K562 (cell line): Measurements from ENCODE around the gene DCDC2. TPM values are rescaled to one million over a fixed set of nuclear protein-coding genes. Genes with fewer than 3 reads are reported as not detected.
A peak's percentile ranks its signal among the peaks of the same experiment; 100 is the strongest.

Experiments used
- ARNT ChIP-seq, 2 experiments: fragments of 450-650 bp; IDR thresholded peaks; 2 replicates each; pipeline ENCODE4 v1.6.1; 2016; ENCODE audit warnings: mild to moderate bottlenecking in 1 of 2
- BMI1 ChIP-seq: fragments of 150-350 bp; IDR thresholded peaks from 2 replicates; pipeline ENCODE4 v1.6.1; 2014; ENCODE audit warnings: low read length
- E4F1 ChIP-seq: fragments of 250-450 bp; sonication (Bioruptor Pico); IDR thresholded peaks from 2 replicates; pipeline ENCODE4 v1.5.0; 2021; ENCODE audit warnings: mild to moderate bottlenecking, borderline replicate concordance
- GMEB1 ChIP-seq: fragments of 250-450 bp; sonication (Bioruptor Pico); IDR thresholded peaks from 2 replicates; pipeline ENCODE4 v1.4.0; 2020; ENCODE audit warnings: mild to moderate bottlenecking
- RFX1 ChIP-seq: fragments of 450-650 bp; IDR thresholded peaks from 2 replicates; pipeline ENCODE4 v1.6.1; 2016; ENCODE audit warnings: mild to moderate bottlenecking, moderate library complexity
- SMC3 ChIP-seq: conservative IDR thresholded peaks from 2 replicates; pipeline ENCODE4 v1.6.1; 2011; ENCODE audit warnings: low read depth, low read length, improper control_type of control experiment; ENCODE audit not compliant: insufficient read depth
- SNIP1 ChIP-seq: fragments of 450-650 bp; IDR thresholded peaks from 2 replicates; pipeline ENCODE4 v1.7.1; 2017; ENCODE audit warnings: low read depth, mild to moderate bottlenecking
- TEAD1 ChIP-seq, 2 experiments: fragments of 450-650 bp in 1 of 2; sonication (generic) in 1 of 2; formaldehyde crosslinking; IDR thresholded peaks; 2 replicates each; pipeline versions ENCODE4 v1.4.0 to v1.8.0; 2020 to 2022; ENCODE audit warnings: mild to moderate bottlenecking in 2 of 2, missing genetic modification reagents in 1 of 2
- TFAM ChIP-seq: fragments of 250-450 bp; sonication (Bioruptor Pico); conservative IDR thresholded peaks from 2 replicates; pipeline ENCODE4 v1.5.0; 2021; ENCODE audit warnings: mild to moderate bottlenecking, moderate library complexity
- polyA plus RNA-seq, 8 experiments: library from polyadenylated mRNA; depleted of rRNA in 4 of 8; stranded (reverse) in 5 of 8; unstranded in 3 of 8; fragments of >200 nt; fragmentation: Nextera tagmentation in 2 of 8; fragmentation: Illumina TruSeq in 1 of 8; extraction: Ambion mirVana in 2 of 8; extraction: Trizol in 1 of 8; gene quantifications; 2 replicates each; pipeline versions ENCODE4 v1.2.1 to v1.2.3, GENCODE V29; 2011 to 2014; ENCODE audit warnings: inconsistent platforms in 1 of 8, missing spikeins in 1 of 8
- total RNA-seq, 7 experiments: library from RNA; depleted of rRNA in 6 of 7; stranded (reverse); fragments of >200 nt in 6 of 7; fragmentation: Illumina TruSeq in 2 of 7; extraction: Trizol in 2 of 7; gene quantifications; 2 replicates each; pipeline versions ENCODE4 v1.2.1 to v1.2.3, GENCODE V29; 2011 to 2021; ENCODE audit warnings: low replicate concordance in 1 of 7
- TF ChIP-seq, protein P1 (sequence below): fragments of 450-650 bp; IDR thresholded peaks from 2 replicates; pipeline ENCODE4 v1.6.1; 2018; ENCODE audit not compliant: partially characterized antibody
- TF ChIP-seq, protein P2 (sequence below): IDR thresholded peaks from 2 replicates; pipeline ENCODE4 v1.6.1; 2011; ENCODE audit not compliant: insufficient read length; ENCODE audit errors: extremely low read depth

Gene DCDC2
- total and polyA plus RNA-seq, 9 of the 15 experiments (the other 6 are each of a cell fraction or from before 2014, with no cell fraction given): 0.04 TPM; not detected in 8

DNA sequence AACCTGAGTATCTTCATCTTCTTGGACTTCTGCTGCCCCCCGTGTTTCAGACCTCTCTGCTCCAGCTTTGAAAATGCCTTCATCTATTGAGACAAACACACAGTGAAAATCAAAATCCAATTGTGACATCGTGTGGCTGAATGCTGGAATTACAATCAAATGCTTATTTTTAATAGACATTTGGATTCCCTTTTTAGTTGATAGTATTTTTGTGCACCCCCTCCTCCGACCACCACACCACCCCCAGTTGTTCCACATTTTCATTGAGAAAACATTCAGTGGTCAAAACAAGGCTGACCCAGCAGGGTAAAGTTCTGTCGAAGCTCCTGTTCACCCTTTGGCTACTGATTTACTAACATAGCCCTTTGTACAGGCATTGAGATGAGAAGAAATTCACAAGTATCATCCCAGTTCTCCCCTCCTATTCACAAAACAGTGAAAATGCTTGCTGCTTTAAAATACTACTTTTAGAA, 152.8 kb downstream of the DCDC2 start (continued):
- TF ChIP-seq, protein P1, sequence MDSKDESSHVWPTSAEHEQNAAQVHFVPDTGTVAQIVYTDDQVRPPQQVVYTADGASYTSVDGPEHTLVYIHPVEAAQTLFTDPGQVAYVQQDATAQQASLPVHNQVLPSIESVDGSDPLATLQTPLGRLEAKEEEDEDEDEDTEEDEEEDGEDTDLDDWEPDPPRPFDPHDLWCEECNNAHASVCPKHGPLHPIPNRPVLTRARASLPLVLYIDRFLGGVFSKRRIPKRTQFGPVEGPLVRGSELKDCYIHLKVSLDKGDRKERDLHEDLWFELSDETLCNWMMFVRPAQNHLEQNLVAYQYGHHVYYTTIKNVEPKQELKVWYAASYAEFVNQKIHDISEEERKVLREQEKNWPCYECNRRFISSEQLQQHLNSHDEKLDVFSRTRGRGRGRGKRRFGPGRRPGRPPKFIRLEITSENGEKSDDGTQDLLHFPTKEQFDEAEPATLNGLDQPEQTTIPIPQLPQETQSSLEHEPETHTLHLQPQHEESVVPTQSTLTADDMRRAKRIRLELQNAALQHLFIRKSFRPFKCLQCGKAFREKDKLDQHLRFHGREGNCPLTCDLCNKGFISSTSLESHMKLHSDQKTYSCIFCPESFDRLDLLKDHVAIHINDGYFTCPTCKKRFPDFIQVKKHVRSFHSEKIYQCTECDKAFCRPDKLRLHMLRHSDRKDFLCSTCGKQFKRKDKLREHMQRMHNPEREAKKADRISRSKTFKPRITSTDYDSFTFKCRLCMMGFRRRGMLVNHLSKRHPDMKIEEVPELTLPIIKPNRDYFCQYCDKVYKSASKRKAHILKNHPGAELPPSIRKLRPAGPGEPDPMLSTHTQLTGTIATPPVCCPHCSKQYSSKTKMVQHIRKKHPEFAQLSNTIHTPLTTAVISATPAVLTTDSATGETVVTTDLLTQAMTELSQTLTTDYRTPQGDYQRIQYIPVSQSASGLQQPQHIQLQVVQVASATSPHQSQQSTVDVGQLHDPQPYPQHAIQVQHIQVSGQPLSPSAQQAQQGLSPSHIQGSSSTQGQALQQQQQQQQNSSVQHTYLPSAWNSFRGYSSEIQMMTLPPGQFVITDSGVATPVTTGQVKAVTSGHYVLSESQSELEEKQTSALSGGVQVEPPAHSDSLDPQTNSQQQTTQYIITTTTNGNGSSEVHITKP: no peak
- TF ChIP-seq SMC3 (peak; percentile 63), SNIP1 (no peak), E4F1 (CRISPR knock-in tag) (no peak), ARNT (IDR thresholded peaks at IDR 0.05) (no peak), RFX1 (no peak), BMI1 (no peak), GMEB1 (CRISPR knock-in tag) (no peak), TEAD1 (CRISPR knock-in tag; IDR thresholded peaks at IDR 0.05) (no peak), TFAM (CRISPR knock-in tag) (no peak)
- TF ChIP-seq, protein P2, sequence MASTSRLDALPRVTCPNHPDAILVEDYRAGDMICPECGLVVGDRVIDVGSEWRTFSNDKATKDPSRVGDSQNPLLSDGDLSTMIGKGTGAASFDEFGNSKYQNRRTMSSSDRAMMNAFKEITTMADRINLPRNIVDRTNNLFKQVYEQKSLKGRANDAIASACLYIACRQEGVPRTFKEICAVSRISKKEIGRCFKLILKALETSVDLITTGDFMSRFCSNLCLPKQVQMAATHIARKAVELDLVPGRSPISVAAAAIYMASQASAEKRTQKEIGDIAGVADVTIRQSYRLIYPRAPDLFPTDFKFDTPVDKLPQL: no peak
